GM18873 (cell line): ENCODE data around the gene PPIP5K2.
A peak's percentile ranks its signal among the peaks of the same experiment; 100 is the strongest.
"Not testable (repeated sequence)": the region's sequence is repeated elsewhere in the genome, so short reads cannot be mapped to it uniquely, and the experiment has no call there.

Experiments
- ATAC-seq: cut with Tn5 transposase; IDR thresholded peaks from one replicate; pipeline ENCODE4 v1.9.1; 2021; ENCODE audit warnings: mild to moderate bottlenecking, moderate library complexity, moderate number of reproducible peaks; ENCODE audit not compliant: unreplicated experiment, low FRiP score

PPIP5K2 gene

GRCh38 chr5:103120607-103121200 lies 603 bp downstream of the PPIP5K2 start:
- ATAC-seq: no peak

GRCh38 chr5:103122242-103122641 lies 2.1 kb downstream of the PPIP5K2 start:
- ATAC-seq: no peak

DNA sequence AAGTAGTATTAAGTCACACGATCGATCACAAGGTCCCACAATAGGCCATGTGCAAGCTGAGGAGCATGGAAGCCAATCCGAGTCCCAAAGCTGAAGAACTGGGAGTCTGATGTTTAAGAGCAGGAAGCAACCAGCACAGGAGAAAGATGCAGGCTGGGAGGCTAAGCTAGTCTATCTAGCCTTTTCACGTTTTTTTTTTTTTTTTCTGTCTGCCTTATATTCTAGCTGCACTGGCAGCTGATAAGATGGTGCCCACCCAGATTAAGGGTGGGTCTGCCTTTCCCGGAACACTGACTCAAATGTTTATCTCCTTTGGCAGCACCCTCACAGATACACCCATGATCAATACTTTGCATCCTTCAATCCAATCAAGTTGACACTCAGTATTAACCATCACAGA lies 6.5 kb downstream of the PPIP5K2 start:
- ATAC-seq: no peak

DNA sequence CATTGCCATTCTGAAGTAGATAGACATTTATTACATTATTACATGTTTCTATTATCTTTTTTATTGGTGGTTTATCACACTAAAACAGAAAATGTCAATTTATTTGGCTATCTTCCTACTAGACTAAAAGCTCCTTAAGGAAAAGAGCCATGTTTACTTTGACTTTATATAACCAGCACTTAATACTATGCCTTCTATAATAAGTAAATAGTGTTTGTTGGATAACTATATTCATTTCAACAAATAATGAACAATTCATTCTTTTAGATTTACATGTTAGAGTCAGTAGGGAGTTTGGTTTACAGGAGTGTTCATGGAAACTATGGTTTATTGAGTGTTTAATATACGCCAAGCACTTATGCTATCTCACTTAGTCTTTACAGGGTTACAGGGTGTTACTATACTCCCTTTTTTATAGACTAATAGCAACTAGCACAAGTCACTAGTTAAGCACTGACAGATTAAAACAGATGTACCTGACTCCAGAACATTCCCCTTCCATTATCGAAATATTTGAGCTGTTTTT lies 7.3 kb downstream of the PPIP5K2 start:
- no peak for ATAC-seq

- ATAC-seq: no peak
These were observed 8.1 kb downstream of the PPIP5K2 start for GRCh38 chr5:103128202-103128601.

DNA sequence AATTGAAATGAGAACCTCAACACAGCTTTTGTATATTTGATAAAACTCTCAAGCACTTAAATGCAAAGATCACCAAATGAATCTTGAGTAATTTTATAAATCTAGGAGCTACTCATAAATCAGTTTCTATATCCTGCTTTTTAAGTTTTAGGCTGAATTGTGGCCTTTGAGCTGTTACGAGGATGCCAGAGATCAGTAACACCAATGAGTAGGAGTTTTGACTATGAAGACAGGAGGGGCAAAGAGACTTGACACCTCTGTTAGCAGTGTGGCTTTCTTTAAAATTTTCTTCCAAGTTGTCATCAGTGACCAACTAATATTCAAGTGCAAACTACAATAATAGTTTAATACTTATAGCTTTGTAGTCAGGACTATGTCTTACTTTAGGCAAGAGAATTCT lies 12.6 kb downstream of the PPIP5K2 start:
- ATAC-seq: no peak

GRCh38 chr5:103133231-103133630 lies 13.1 kb downstream of the PPIP5K2 start:
- no peak for ATAC-seq

GRCh38 chr5:103135461-103135860 lies 15.4 kb downstream of the PPIP5K2 start:
- no peak for ATAC-seq

DNA sequence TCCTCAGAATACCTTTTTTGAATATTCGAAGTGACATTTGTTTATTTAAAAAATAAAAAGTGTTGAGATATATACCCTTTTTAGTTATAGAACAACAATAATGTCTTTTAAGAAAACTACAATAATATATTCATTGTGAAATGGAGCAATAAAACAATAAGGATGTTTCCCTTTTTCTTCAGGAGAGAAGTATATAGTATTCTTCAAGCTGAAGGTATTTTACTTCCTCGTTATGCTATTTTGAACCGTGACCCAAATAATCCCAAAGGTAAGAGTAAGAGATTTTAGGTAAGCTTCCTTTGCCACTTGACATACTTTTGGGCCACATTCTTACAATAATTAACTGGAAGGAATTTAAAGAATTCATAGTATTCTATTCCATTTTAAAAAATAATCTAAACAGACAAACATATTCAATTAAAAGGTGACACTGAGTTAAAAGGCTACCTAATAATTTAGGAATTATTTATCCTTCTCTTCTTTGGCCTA lies 18.1 kb downstream of the PPIP5K2 start:
- no peak for ATAC-seq

- peak; percentile 94 for ATAC-seq
These were observed 19.3 kb downstream of the PPIP5K2 start for GRCh38 chr5:103139264-103139865.

GRCh38 chr5:103142132-103142531 lies 22.0 kb downstream of the PPIP5K2 start:
- ATAC-seq: not testable (repeated sequence)

DNA sequence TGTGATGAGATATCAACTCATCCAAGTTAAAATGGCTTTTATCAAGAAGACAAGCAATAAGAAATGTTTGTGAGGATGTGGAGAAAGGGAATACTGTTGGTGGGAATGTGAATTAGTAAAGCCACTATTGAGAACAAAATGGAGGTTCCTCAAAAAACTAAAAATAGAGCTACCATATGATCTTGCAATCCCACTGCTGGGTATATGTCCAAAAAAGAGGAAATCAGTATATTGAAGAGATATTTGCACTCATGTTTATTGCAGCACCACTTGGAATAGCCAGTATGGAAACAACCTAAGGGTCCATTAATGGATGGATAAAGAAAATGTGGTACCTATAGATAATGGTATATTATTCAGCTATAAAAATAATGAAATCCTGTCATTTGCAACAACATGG lies 25.1 kb downstream of the PPIP5K2 start:
- ATAC-seq: no peak

DNA sequence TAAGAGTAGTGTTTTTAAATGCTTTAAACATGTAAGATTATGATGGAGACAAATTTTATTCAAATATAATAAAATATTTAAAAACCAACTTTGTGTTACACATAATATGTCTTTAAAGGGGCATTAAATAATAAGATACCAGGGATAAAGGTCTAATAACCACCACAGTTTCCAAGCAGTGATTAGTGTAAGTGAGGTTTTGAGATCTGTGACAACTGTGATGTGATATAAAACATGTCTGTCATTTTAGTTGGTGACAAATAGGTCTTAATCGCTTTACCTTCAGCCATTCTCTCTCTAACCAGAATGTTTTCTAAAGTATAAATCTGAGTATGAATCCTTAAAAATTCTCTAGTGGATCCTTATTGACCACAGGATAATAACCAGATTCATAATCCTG lies 28.1 kb downstream of the PPIP5K2 start:
- no peak for ATAC-seq

DNA sequence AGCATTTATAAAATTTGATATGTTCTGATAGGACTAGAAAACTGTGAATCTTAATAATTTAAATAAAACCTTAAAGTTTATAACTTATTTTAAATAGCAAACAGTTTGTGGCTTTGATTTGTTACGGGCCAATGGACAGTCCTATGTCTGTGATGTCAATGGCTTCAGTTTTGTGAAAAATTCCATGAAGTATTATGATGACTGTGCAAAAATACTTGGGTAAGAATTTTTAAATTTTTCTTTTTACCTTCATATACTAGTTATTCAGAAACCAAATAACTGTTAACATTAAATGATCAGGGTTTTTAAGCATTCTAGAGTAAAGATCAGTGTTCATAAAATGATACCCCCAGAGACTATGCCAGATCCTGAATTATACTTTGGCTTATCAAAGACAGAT lies 31.1 kb downstream of the PPIP5K2 start:
- ATAC-seq: no peak

DNA sequence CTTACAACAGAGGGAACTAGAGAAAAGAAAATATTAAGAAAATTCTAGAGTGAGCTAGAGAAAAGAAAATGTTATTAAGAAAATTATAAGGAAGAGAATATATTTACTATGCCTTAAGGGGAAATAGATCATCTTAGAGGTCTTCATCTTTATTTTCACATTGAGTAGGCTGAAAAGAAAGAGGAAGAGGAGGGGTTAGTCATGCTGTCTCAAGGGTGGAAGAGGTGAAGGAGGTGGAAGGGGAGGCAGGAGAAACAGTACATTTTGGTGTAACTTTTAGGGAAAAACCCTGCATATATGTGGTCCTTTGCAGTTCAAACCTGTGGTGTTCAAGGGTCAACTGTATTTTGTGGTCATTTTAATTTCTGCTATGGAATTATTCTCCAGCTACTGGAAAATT lies 46.6 kb downstream of the PPIP5K2 start:
- ATAC-seq: no peak

DNA sequence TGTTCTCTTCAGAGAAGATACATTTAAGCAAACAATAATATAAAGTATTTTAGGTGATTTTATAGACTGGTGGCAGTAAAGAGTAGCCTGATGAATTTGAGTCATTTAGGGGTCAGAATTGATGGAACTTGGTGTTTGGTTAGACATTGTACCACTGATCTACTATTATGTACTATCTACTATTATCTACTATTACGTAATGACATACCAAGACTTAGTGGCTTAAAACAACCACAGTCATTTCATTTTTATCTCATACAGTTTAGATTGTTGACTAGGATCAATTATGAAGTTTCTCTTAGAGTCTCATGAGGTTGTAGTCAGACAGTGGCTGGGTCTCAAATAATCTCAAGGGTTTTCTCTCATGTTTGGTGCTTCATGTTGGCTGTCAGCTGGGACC lies 54.0 kb downstream of the PPIP5K2 start:
- no peak for ATAC-seq

DNA sequence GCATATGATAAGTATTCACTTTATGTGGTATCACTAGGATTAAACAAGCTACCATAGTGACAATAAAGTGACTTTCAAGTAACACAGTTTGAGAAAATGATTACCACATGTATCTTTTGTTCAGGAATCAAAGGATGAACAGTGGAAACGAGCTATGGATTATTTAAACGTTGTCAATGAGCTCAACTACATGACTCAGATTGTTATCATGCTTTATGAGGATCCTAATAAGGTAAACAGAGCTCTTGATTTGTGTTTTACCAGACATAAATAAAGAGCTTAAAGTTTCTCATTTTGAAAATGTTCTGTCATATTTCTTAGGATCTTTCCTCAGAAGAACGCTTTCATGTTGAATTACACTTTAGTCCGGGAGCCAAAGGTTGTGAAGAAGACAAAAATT lies 57.4 kb downstream of the PPIP5K2 start:
- no peak for ATAC-seq

GRCh38 chr5:103178167-103178566 lies 58.1 kb downstream of the PPIP5K2 start:
- ATAC-seq: no peak

GRCh38 chr5:103186152-103186551 lies 66.1 kb downstream of the PPIP5K2 start:
- ATAC-seq: no peak

DNA sequence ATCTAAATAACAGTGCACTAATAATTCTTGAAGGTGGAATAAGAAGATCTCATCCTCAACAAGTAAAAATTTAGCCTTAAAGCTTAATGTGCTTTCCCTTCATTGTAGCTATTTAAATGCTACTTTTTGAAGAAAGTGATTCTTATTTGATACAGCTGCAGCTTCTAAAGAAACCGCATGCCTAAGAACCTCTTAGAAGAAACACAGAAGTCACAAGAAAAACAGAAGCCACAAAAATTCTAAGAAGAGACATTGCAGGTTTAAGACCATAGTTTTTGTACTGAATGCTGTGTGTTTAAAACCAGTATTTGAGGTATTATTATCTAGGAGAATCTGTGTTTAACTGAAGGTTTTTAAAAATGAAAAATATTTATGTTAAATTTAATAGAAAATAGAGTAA lies 68.3 kb downstream of the PPIP5K2 start:
- no peak for ATAC-seq

- no peak for ATAC-seq
These were observed 83.1 kb downstream of the PPIP5K2 start for GRCh38 chr5:103203226-103203625.

DNA sequence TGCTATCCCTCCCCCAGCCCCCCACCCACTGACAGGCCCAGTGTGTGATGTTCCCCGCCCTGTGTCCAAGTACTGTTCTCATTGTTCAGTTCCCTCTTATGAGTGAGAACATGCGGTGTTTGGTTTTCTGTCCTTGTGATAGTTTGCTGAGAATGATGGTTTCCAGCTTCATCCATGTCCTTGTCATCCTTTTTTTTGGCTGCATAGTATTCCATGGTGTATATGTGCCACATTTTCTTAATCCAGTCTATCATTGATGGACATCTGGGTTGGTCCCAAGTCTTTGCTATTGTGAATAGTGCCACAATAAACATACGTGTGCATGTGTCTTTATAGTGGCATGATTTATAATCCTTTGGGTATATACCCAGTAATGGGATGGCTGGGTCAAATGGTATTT lies 84.9 kb downstream of the PPIP5K2 start:
- not testable (repeated sequence) for ATAC-seq
